HTR-8/SVneo (cell line): ENCODE results near the gene CFAP299.

Experiments used
- DNase-seq: peaks from one replicate; pipeline ENCODE4 v3.0.0; 2011; ENCODE audit warnings: low spot score, mixed read lengths; ENCODE audit not compliant: insufficient read length
- FAIRE-seq: peaks from 2 replicates; lab custom pipeline; 2011; peaks lifted over from hg19 to GRCh38; lab: Jason Lieb, UNC

Gene CFAP299

DNA sequence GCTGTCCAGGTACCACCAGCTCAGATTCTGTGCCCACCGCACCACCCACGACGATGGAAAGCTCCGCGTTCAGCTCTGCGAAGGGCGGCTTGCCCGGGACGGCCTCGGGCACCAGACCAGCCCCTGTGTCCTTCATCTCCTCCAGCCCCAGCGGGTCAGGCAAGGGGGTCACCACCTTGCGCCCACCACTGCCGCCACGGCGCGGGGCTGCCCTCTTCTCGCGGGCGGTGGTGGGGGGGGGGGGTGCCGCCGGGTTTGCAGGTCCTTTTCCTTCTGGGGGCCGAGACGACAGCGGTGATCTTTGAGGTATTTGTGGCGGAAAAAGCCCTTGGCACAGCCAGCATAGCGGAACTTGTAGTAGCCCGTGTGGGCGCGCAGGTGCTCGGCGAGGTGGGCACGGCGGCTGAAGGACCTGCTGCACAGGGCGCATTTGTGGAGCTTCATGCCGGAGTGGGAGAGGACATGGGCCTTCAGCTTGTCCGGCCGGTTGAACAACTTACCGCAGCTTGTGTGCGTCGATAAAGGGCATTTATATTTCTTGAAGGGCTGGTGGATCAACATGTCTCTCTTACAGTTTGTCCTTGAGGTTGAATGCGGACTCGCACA is 50.9 kb downstream of the CFAP299 start:
- FAIRE-seq, result no peak
- DNase-seq, result no peak

DNA sequence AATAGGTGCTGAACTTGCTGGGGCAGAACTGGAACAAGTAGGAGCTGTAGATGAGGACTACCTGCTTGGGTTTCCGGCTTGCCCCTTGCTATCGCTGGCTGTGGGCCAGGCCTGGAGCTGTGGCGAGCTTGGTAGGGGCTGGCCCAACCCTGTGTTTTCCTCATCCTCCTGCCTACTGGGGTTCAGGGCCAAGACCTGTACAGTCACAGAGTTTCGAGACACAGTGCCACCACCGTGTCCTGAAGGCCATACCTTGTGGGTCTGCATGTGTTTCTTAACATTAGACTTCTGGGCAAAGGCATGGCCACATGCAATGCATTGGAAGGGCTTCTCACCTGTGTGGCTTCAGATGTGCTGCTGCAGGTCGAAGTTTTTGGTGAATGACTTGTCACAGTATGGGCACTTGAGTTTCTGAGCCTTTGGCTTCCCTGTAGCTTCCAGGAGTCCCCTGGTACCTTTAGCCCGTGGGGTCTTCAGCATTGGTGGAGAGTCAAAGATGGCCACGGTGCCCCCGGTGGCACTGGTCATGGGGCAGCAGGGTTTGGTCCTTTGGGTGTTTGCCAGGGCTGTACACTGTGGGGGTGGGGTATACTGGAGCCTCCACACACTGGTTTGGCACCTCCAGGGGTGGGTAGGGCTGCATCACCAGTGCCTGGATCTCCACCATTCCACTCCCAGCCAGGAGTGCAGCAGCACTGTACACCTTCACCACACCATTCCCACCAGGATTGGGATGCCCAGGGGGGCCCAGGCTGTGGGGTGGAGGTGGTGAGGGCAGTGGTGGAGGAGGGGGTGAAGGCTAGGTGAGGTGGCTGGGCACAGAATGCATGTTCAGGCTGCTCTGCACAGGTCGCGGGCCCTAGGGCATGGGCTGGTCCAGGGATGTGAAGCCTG is 52.1 kb downstream of the CFAP299 start:
- no peak for DNase-seq
- FAIRE-seq, result no peak

DNA sequence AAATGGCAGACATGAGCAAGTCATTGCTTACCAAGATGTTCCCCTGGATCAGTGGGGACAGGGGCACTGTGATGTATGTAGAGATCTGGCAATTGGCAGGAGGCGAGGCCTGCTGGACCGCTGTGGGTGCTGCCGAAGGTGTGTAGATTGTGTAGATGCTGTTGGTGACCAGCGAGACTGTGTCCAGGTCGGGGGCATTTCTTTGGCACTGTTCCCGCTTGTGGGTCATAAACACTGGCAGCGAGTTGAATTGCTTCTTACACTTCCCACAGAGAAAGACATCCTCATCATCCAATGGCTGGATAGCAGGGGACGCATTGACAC is 52.7 kb downstream of the CFAP299 start:
- DNase-seq, result no peak
- no peak for FAIRE-seq

DNA sequence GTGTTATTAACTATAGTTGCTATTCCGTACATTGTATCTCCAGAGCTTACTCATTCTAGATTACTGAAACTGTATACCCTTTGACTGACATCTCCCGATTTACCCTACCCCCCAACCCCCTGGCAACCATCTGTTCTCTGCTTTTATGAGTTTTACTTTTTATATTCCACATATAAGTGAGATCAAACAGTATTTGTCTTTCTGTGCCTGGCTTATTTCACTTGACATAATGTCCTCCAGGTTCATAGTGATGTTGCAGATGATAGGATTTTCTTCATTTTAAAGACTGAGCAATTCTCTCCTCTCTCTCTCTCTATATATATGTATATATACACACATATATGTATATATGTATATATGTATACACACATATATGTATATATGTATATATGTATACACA is 54.6 kb downstream of the CFAP299 start:
- DNase-seq (no peak), FAIRE-seq (no peak)

GRCh38 chr4:80393246-80393969 is 57.9 kb downstream of the CFAP299 start:
- no peak for FAIRE-seq
- DNase-seq, result no peak

DNA sequence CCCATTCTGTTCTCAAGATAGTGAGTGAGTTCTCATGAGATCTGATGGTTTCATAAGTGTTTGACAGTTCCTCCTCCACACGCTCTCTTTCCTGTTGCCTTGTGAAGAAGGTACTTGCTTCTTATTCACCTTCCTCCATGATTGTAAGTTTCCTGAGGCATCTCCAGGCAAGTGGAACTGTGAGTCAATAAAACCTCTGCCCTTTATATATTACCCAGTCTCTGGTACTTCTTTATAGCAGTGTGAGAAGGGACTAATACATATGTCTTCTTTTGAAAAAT is 58.4 kb downstream of the CFAP299 start:
- FAIRE-seq (no peak), DNase-seq (no peak)

DNA sequence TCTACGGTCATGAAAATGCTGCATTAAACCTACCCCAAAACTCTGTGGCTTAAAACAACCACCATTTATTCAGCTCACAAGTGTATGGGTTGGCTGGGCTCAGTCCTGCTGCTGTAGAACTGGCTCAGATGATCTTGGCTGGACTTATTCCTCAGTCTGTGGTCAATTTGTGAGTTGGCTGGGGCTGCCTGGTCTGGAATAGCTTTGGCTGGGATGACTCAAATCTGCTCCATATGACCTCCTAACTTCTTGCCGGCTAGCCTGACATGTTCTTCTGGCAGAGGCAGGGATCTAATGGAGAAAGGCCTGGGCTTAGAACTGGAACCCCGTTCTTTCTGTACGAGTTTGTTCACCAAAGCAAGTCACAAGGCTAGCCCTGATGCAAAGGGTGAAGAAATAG is 71.7 kb downstream of the CFAP299 start:
- no peak for DNase-seq

GRCh38 chr4:80409809-80410208 is 74.3 kb downstream of the CFAP299 start:
- FAIRE-seq (no peak), DNase-seq (no peak)

More for the DNA sequence above, 71.7 kb downstream of the CFAP299 start:
- no peak for FAIRE-seq

- DNase-seq, result no peak
- FAIRE-seq, result no peak
These were observed 76.8 kb downstream of the CFAP299 start for GRCh38 chr4:80412322-80412721.

DNA sequence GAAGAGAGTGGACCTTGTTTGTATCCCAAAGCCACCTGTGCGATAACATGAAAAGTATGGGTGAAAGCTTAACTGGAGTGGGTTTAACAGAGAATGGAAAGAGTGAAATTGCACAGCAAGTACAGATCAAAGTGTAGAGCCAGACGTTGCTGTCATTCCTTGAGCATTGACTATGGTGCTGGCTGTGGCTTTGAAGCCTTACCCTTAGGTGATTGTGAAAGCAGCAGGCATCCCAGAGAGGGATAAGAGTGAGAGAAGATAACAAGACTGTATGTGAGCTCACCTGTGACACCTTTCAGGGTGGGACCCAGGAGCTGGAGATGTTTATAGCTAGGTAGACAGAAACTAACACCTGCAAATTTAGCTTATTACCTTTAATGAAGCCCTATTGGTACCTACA is 77.6 kb downstream of the CFAP299 start:
- DNase-seq (no peak), FAIRE-seq (no peak)

DNA sequence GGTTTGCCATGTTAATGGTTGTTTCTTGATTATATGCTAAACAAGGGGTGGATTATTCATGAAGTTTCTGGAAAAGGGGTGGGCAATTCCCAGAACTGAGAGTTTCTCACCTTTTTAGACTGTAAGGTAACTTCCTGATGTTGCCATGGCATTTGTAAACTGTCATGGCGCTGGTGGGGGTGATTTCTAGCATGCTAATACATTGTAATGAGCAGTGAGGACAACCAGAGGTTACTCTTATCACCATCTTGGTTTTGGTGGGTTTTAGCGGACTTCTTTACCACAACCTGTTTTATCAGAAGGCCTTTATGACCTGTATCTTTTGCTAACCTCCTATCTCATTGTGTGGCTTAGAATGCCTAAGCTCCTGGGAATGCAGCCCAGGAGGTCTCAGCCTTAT is 81.5 kb downstream of the CFAP299 start:
- FAIRE-seq (no peak), DNase-seq (no peak)

- no peak for DNase-seq
- no peak for FAIRE-seq
These were observed 84.4 kb downstream of the CFAP299 start for GRCh38 chr4:80419946-80420345.

DNA sequence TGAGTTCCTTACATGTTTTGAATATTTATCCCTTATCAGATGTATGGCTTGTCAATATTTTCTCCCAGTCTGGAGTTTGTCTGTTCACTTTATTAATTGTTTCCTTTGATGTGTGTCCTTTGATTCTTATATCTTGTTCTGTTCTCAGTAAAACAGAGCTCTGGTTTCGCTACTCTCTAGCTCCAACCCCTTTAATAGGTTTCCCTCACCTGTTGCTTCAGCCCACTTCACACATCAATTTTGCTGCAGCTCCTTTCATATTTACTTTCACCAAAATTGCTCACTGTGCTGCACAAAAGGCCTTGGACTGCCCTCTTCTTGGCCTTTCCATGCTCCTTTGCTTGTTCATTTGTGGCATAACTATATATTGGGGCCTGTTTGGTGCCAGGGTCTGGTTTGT is 85.1 kb downstream of the CFAP299 start:
- DNase-seq (no peak), FAIRE-seq (no peak)

DNA sequence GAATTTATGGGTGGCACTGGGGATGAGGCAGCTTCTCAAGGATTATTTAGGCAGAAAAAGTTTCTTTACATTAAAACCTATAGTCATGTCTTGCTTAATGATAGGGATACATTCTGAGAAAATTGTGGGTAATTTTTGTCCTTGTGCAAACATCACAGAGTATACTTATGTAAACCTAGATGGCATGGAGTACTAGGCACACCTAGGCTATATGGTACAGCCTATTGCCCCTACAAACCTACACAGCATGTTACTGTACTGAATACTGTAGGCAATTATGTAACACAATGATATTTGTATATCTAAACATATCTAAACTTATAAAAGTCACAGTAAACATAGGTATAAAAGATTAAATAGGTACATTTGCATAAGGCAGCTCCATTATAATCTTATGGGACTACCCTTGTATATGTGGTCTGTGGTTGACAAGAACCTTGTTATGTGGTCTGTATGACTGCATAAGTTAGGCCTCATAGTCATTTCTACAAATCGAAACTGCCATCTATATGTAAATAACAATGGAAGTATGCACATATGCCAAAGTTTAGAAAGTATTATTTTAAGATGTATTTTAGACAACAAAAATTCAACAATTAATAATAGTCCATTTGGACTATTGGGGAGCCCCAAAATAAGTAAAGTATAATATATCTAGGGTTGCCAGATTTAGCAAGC is 87.3 kb downstream of the CFAP299 start:
- FAIRE-seq (no peak), DNase-seq (no peak)

GRCh38 chr4:80423553-80424224 is 88.2 kb downstream of the CFAP299 start:
- no peak for FAIRE-seq
- no peak for DNase-seq

- FAIRE-seq, result no peak
- no peak for DNase-seq
These were observed 88.7 kb downstream of the CFAP299 start for GRCh38 chr4:80424225-80424581.

DNA sequence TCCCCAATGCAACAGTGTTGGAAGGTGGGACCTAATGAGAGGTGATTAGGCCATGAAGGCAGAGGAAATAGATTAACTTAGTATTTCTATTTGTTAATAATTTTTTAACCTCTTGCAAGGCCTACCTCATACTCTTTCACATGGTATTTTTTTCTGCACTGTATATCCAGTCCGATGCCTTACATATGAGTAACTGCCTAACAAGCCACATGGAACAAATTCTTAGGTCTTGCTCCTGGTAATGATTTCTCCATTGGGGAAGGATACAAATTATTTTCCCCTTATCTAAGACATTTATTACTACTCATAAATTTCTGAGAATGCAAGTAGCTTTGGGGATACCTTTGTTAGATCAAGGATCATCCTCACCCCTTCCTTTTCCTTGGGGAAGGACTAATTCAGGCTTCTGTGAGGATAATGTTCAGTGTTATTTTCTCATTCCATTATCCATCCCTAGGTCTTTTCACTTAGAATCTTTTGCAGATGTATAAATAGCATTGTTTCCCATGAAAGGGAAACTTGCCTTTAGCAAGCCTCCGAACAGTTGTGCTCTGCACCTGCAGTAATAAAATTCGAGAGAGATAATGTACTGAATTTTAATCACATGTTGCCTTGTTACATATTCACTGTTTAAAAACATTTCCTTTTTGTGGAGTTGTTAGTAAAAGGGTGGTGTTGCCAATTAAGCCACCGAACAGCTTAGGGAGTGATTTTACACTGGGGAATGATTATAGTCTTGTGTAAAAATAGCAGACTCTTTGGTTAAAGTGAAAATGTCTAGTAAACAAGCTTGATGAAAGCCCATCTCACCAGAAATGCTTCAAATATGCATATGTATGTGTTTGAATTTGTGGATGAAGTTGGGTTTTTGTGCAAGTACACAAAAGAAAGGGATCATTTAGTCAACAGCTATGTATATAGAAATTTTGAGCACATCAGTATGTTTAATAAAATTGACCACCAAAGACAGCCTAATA is 89.9 kb downstream of the CFAP299 start:
- DNase-seq, result no peak
- FAIRE-seq, result no peak

- DNase-seq (no peak), FAIRE-seq (no peak)
These were observed 95.9 kb downstream of the CFAP299 start for GRCh38 chr4:80431203-80431965.

GRCh38 chr4:80434238-80434637 is 98.7 kb downstream of the CFAP299 start:
- no peak for FAIRE-seq
- DNase-seq, result no peak
